Activated CD4-positive, alpha-beta memory T cell treated with anti-CD3 and anti-CD28 coated beads, Interleukin-2, amount 10 ng/mL, durations not matched to agents 7 days and 5 days (primary cell): Measurements from ENCODE around the gene SPSB4. TPM values are rescaled to one million over a fixed set of nuclear protein-coding genes. Genes with fewer than 3 reads are reported as not detected.
"Not testable (repeated sequence)": the region's sequence is repeated elsewhere in the genome, so short reads cannot be mapped to it uniquely, and the experiment has no call there.

Source experiments
- CTCF ChIA-PET: fragments of 350-600 bp; sonication (Branson Sonifier 250); formaldehyde crosslinking; loops from one replicate; lab custom pipeline; 2021; ENCODE audit warnings: antibody characterized with exemption, inconsistent platforms; lab: Charles Lee
- POLR2A ChIA-PET: fragments of 350-600 bp; sonication (Branson Sonifier 250); formaldehyde crosslinking; loops from one replicate; lab custom pipeline; 2021; ENCODE audit warnings: antibody characterized with exemption; lab: Charles Lee
- DNase-seq: peaks from one replicate; pipeline ENCODE4 v3.0.0-alpha.2; 2020
- H3K27ac Mint-ChIP-seq: one replicate; pipeline ENCODE4 v1.8.0; 2021; ENCODE audit warnings: mild to moderate bottlenecking, mixed read lengths
- H3K27me3 Mint-ChIP-seq: one replicate; pipeline ENCODE4 v1.8.0; 2021; ENCODE audit warnings: mixed read lengths
- H3K36me3 Mint-ChIP-seq: one replicate; pipeline ENCODE4 v1.8.0; 2021; ENCODE audit warnings: low read depth, mixed read lengths
- H3K4me1 Mint-ChIP-seq: one replicate; pipeline ENCODE4 v1.8.0; 2021; ENCODE audit warnings: mixed read lengths
- H3K4me3 Mint-ChIP-seq: one replicate; pipeline ENCODE4 v1.8.0; 2021; ENCODE audit warnings: mild to moderate bottlenecking, mixed read lengths
- H3K9me3 Mint-ChIP-seq: one replicate; pipeline ENCODE4 v1.8.0; 2021; ENCODE audit warnings: mixed read lengths
- total RNA-seq, 2 experiments: library from RNA; stranded (reverse); gene quantifications; one replicate each; pipeline ENCODE4 v1.2.3, GENCODE V29; 2021

SPSB4 gene
- total RNA-seq, 2 experiments from 2014 or later = not detected

GRCh38 chr3:141111364-141112155 is 60.4 kb downstream of the SPSB4 start:
- CTCF ChIA-PET = no interaction called here
- Mint-ChIP-seq H3K27ac (no peak overlapping the region), H3K9me3 (no peaks in the 10 kb centered on the region), H3K4me1 (no peaks in the 10 kb centered on the region), H3K4me3 (no peak overlapping the region), H3K36me3 (no peaks in the 10 kb centered on the region), H3K27me3 (peaks cover 5% of the 10 kb centered on the region)
- POLR2A ChIA-PET = no interaction called here
- DNase-seq = no peak

- Mint-ChIP-seq H3K27ac (no peak overlapping the region), H3K9me3 (no peaks in the 10 kb centered on the region), H3K36me3 (no peaks in the 10 kb centered on the region), H3K4me3 (no peak overlapping the region), H3K4me1 (no peaks in the 10 kb centered on the region), H3K27me3 (peaks cover 5% of the 10 kb centered on the region)
- POLR2A ChIA-PET = no interaction called here
- no peak for DNase-seq
- CTCF ChIA-PET = no interaction called here
Measured at GRCh38 chr3:141112686-141113297, 61.6 kb downstream of the SPSB4 start.

GRCh38 chr3:141113680-141114079 is 62.5 kb downstream of the SPSB4 start:
- H3K9me3 Mint-ChIP-seq, H3K36me3 Mint-ChIP-seq, DNase-seq, POLR2A ChIA-PET, H3K27ac Mint-ChIP-seq, H3K4me1 Mint-ChIP-seq, CTCF ChIA-PET, H3K4me3 Mint-ChIP-seq: not testable (repeated sequence)
- H3K27me3 Mint-ChIP-seq = peaks cover 10% of the 10 kb centered on the region

GRCh38 chr3:141114179-141114745 is 63.1 kb downstream of the SPSB4 start:
- H3K4me3 Mint-ChIP-seq = no peak overlapping the region
- H3K36me3 Mint-ChIP-seq = no peaks in the 10 kb centered on the region

GRCh38 chr3:141114816-141115460 is 63.8 kb downstream of the SPSB4 start:
- ChIA-PET CTCF (interaction anchor here (1.2 to 1.9 kb wide), 4 partner anchors 9 to 77 kb away, joined by 3 to 6 read pairs (median 5); no protein-coding TSS in a partner anchor), POLR2A (no interaction called here)
- DNase-seq = no peak
- Mint-ChIP-seq H3K27ac (no peak overlapping the region), H3K27me3 (peaks cover 21% of the 10 kb centered on the region), H3K36me3 (no peaks in the 10 kb centered on the region), H3K9me3 (no peaks in the 10 kb centered on the region), H3K4me3 (no peak overlapping the region), H3K4me1 (no peaks in the 10 kb centered on the region)

More at GRCh38 chr3:141114179-141114745, 63.1 kb downstream of the SPSB4 start:
- no peak for DNase-seq
- Mint-ChIP-seq H3K27me3 (peaks cover 16% of the 10 kb centered on the region), H3K9me3 (no peaks in the 10 kb centered on the region), H3K27ac (no peak overlapping the region), H3K4me1 (no peaks in the 10 kb centered on the region)
- CTCF ChIA-PET = interaction anchor here (1.3 kb wide), 1 partner anchor 78 kb away, joined by 3 read pairs; no protein-coding TSS in a partner anchor
- POLR2A ChIA-PET = no interaction called here

GRCh38 chr3:141115789-141116541 is 64.8 kb downstream of the SPSB4 start:
- Mint-ChIP-seq H3K4me3 (no peak overlapping the region), H3K27me3 (peaks cover 27% of the 10 kb centered on the region), H3K36me3 (no peaks in the 10 kb centered on the region), H3K27ac (no peak overlapping the region), H3K4me1 (no peaks in the 10 kb centered on the region), H3K9me3 (no peaks in the 10 kb centered on the region)
- CTCF ChIA-PET = interaction anchor here (1.2 to 1.9 kb wide), 5 partner anchors 8 to 116 kb away, joined by 3 to 6 read pairs (median 5); no protein-coding TSS in a partner anchor
- POLR2A ChIA-PET = no interaction called here
- no peak for DNase-seq

- Mint-ChIP-seq H3K27me3 (peaks cover 29% of the 10 kb centered on the region), H3K27ac (no peak overlapping the region), H3K4me3 (no peak overlapping the region), H3K36me3 (no peaks in the 10 kb centered on the region), H3K4me1 (no peaks in the 10 kb centered on the region), H3K9me3 (no peaks in the 10 kb centered on the region)
- DNase-seq = no peak
- CTCF ChIA-PET = interaction anchor here (1.1 to 1.7 kb wide), 2 partner anchors 11 to 116 kb away, joined by 4 read pairs; no protein-coding TSS in a partner anchor
- POLR2A ChIA-PET = no interaction called here
Measured at GRCh38 chr3:141116721-141117120, 65.6 kb downstream of the SPSB4 start.

GRCh38 chr3:141117982-141118381 is 66.8 kb downstream of the SPSB4 start:
- H3K36me3 Mint-ChIP-seq, DNase-seq, H3K9me3 Mint-ChIP-seq, CTCF ChIA-PET, H3K27ac Mint-ChIP-seq, POLR2A ChIA-PET, H3K4me1 Mint-ChIP-seq, H3K4me3 Mint-ChIP-seq: not testable (repeated sequence)
- peaks cover 34% of the 10 kb centered on the region for H3K27me3 Mint-ChIP-seq

- ChIA-PET CTCF (no interaction called here), POLR2A (no interaction called here)
- Mint-ChIP-seq H3K4me3 (no peak overlapping the region), H3K36me3 (no peaks in the 10 kb centered on the region), H3K27me3 (peaks cover 44% of the 10 kb centered on the region), H3K27ac (no peak overlapping the region), H3K9me3 (no peaks in the 10 kb centered on the region), H3K4me1 (no peaks in the 10 kb centered on the region)
- DNase-seq = no peak
Measured at GRCh38 chr3:141122455-141123030, 71.4 kb downstream of the SPSB4 start.

- CTCF ChIA-PET = interaction anchor here (1.3 kb wide), 1 partner anchor 9 kb away, joined by 5 read pairs; no protein-coding TSS in a partner anchor
- no peaks in the 10 kb centered on the region for H3K9me3 Mint-ChIP-seq
- no peak for DNase-seq
- H3K4me1 Mint-ChIP-seq = no peaks in the 10 kb centered on the region
- POLR2A ChIA-PET = no interaction called here
- H3K27me3 Mint-ChIP-seq = peaks cover 38% of the 10 kb centered on the region
- H3K27ac Mint-ChIP-seq = no peak overlapping the region
- no peak overlapping the region for H3K4me3 Mint-ChIP-seq
- H3K36me3 Mint-ChIP-seq = no peaks in the 10 kb centered on the region
Measured at GRCh38 chr3:141123677-141124410, 72.7 kb downstream of the SPSB4 start.

GRCh38 chr3:141124715-141125114 is 73.6 kb downstream of the SPSB4 start:
- Mint-ChIP-seq H3K4me1 (no peaks in the 10 kb centered on the region), H3K4me3 (no peak overlapping the region), H3K27me3 (peaks cover 31% of the 10 kb centered on the region), H3K36me3 (no peaks in the 10 kb centered on the region), H3K27ac (no peak overlapping the region), H3K9me3 (no peaks in the 10 kb centered on the region)
- no peak for DNase-seq
- POLR2A ChIA-PET = no interaction called here
- CTCF ChIA-PET = interaction anchor here (1.3 kb wide), 1 partner anchor 9 kb away, joined by 5 read pairs; no protein-coding TSS in a partner anchor
